HG02610 (cell line): ENCODE data around the gene RBMS3.
A peak's percentile ranks its signal among the peaks of the same experiment; 100 is the strongest.

Source experiments
- ATAC-seq: cut with Tn5 transposase; IDR thresholded peaks from one replicate; pipeline ENCODE4 v1.9.1; 2021; ENCODE audit warnings: mild to moderate bottlenecking, moderate library complexity; ENCODE audit not compliant: unreplicated experiment

The RBMS3 gene

DNA sequence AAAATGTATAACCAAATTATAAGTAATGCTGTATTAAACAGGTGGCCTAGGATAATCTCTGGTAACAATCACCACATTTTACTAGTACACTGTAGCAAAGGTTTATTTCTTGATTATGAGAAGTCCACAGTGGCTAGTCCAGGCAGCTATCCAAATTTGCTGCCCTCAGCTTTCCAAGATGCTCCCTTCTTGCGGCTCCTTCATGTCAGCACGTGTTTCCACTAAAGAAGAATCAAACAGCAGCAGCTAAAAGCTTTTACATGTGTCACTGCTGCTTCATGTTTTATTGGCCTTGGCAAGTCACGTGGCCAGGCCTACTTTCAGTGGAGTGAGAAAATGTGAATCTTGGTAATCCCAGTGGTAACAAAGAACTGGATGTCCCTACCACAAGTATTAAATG, 5.6 kb upstream of the RBMS3 start:
- ATAC-seq, result no peak

DNA sequence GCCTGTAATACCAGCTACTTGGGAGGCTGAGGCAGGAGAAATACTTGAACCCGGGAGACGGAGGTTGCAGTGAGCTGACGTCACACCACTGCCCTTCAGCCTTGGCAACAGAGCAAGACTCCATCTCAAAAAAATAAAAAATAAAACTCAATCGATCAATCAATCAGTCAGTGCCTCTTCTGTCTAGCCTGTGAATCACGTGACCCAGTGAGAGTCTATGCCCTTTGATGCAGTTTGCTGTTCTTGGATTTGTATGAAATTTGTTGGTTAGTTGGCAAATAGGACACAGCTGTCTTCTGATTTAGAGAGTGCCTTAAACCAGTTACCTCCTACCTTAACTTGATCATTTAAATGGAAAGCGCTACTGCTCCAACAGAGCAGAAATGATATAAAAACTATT, 3.6 kb upstream of the RBMS3 start:
- no peak for ATAC-seq

- no peak for ATAC-seq
These were observed 1.6 kb upstream of the RBMS3 start for GRCh38 chr3:29279286-29279685.

GRCh38 chr3:29279806-29280205, 1.1 kb upstream of the RBMS3 start:
- no peak for ATAC-seq

- ATAC-seq, result no peak
These were observed 148 bp downstream of the RBMS3 start for GRCh38 chr3:29281094-29281343.

GRCh38 chr3:29281344-29282241, 722 bp downstream of the RBMS3 start:
- ATAC-seq, result peak; percentile 73

DNA sequence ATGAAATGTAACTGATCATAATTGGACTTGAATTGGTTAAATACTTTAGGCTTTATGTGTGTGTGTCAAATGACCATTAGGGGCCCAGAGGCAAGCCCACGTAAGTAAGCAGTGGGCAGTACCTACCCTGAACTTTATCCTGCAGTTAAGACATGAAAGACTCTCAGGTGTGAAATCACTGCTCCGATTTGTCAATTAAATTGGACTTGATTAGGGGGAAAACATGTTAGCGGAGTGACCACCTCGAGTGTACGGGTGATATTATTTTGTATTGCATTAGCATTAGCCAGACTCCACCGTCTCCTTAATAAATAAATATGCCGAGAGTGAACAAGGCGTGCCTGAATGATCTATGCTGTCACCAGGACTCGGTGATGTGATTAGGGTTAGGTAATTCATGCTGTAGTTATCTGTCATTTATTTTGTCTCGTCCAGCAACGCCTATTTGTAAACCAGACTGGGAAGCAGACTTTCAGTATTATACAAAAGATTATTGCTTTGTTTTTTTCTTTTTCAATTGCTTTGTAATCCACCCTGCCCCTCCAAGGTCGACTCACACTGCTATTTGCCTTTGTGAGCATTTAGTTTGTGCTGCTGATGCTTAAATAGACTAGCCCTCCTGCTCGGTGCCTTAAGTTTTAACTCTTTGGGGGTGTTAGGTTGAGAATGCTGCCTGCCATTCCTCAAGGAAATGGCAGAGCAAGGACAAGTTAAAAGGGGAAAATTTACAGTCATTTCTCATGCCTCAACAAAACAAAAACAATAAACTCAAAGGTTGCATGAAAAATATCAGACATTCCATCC, 1.8 kb downstream of the RBMS3 start:
- no peak for ATAC-seq

GRCh38 chr3:29283231-29284119, 2.6 kb downstream of the RBMS3 start:
- no peak for ATAC-seq

- ATAC-seq, result no peak
These were observed 3.6 kb downstream of the RBMS3 start for GRCh38 chr3:29284497-29284896.

DNA sequence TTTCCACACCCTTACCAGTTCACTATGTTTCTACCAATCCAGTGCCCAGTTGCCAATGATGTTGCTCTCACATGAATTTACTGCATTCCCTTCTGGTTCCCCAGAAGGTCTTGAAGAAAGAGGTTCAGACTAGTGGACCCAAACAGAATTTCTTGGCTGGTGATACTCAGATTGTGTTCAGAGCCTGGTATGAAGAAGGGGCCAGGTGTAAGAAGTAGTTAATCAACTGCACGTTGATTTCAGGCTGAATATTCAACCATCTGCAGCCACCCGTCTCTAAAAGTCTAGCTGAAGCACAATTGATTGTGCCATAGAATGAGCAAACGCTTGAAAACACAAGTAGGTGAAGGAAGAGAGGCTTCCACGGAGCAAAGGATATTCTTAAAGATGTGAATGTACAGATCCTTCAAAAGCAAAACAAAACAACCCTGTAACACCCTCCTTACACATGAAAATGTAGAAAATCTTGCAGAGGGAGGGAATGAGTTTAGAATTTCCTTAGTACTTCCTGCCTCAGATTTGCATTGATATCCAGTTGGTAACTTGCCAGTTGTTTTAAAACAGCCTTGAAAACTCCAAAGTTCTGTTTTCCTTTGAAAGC, 4.7 kb downstream of the RBMS3 start:
- no peak for ATAC-seq

GRCh38 chr3:29286478-29287240, 5.8 kb downstream of the RBMS3 start:
- ATAC-seq, result no peak

DNA sequence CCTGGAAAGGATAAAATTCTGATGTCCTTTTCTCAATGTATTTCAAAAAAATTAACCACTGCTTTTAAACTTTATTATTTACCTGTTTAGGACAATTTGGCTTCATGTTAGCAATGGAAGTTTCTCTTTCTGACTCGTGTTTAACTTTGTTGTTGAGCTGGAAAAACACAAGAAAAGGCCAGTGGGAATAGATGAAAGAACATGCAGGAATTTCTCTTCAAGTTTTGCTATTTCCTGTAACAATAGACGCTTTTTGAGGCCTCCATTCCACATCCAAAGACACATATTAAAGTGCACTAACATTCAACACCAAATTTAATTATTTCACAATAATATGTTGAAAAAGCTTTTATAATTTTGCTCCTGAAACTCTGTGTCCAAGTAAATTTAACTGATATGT, 9.7 kb downstream of the RBMS3 start:
- no peak for ATAC-seq

GRCh38 chr3:29291260-29291981, 10.6 kb downstream of the RBMS3 start:
- no peak for ATAC-seq

DNA sequence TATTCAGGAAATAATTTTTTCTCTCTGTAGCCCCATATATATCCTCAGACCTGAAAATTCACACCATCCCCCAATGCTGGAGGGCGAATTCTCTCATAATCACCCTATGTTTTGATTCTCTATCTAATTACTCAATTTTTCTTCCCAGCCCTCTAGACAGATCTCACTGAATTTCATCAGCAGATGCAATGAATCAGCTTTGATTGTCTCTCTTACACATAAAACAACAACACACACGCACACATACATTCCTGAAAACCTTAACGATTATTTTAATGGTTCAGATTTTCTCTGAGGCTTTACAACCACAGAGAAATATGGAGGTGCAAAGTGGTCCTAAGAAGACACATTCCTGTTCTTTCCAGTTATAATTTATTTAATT, 11.1 kb downstream of the RBMS3 start:
- no peak for ATAC-seq

DNA sequence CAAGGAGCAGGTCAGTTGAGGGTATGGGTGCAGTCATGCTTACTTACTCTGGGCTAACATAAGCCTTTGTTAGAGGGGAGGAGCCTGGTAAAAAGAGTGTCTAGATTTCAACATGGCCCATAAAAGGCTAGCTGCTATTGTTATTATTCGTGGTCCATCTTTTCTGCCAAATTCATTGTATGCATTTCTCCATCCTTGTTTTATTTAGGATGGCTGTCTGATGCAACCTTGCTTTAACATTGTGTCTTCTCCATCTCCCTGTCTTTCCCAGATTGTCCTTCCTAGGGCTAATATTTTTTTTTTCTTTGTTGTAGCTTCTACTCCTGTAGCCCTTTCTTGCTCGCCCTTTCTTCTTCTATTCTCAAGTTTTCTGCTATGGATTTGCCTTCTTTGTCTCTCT, 12.6 kb downstream of the RBMS3 start:
- no peak for ATAC-seq

DNA sequence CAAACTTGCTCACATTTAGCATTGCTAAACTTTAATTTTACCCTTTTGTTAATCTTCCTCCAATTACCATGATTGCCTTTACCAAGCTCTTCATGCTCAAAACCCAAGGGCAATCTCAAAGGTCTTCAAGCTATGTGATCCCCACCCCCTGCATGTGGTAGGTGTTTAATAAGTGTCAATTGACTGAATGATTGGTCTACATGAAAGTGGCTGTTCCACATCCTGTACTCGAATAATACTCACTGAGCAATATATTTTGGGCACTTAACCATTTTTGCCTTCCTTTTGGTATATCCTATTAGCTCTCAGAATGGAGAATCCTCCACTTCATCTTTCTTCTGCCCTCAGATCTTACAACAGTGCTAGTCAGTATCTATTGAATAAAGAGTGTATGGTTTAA, 17.1 kb downstream of the RBMS3 start:
- ATAC-seq, result no peak

DNA sequence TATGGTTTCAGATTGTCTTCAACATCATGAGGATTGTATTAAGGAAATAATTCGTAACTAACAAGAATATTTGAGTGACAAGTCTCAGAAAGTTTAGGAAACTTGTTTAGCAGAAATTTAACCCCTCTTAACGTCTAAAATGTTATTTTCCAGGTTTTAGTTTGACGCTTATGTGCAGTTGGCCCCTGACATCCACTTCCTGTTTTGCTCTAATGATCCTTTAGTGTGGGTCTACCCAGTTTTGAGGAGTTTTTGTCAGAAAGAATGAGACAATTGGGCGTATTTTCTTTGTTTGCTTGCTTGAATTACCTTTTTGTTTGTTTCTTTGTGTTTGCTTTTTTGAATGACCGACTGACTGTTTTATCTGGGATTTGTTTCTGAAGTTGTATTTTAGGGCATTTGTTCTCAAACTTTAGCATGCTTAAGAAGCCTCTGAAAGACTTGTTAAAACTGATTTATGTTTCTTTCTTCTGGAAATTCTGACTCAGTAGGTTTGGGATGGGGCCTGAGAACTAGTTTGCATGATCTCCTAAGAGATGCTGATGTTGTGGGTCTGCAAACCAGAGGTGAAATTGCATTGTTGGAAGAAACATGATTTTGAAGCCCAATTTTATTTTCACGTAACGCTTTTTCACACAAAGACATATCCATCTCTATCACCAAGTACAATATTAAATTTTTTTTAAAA, 20.6 kb downstream of the RBMS3 start:
- ATAC-seq, result no peak

DNA sequence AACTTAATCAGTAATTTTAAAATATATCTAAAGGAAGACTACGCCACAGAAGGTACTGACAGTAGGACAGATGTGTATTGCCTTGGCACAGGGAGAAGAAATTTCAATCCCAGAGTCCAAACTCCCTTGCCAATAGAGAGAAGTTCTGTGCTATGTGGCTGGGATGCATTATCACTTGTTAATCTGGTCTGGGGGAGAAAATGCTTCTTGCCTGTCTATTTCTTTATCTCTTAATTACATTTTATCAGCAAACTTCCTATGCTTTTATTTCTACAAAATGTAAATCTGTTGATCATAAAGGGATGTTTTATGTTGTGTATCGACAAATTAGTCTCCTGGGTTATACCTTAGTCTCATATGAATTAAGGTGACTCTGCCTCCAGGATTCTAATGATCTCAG, 21.7 kb downstream of the RBMS3 start:
- ATAC-seq, result no peak

DNA sequence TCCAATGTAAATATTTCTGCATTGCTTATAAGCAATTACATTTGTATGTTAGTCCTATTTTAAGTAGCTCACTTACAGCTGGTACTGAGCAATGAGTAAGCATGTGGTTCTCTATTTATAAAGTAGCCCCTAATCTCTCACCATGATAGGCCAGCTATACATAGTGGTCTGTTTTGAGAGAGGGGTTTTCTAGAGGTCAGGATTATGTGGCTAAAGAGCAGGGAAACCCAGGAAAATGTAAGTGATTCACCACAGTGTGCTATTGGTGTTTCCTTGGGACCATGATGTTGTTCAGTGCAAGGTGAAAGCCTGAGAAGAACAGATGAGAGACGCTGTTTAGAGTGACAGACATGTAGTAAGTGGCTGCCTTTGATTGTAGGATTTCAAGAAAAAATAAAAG, 26.4 kb downstream of the RBMS3 start:
- ATAC-seq, result no peak
